GM21526 (cell line): Measurements from ENCODE around the gene AARS1.
A peak's percentile ranks its signal among the peaks of the same experiment; 100 is the strongest.
"Not testable (repeated sequence)": the region's sequence is repeated elsewhere in the genome, so short reads cannot be mapped to it uniquely, and the experiment has no call there.

Experiments used
- ATAC-seq: cut with Tn5 transposase; IDR thresholded peaks from one replicate; pipeline ENCODE4 v1.9.1; 2021; ENCODE audit warnings: moderate library complexity; ENCODE audit not compliant: unreplicated experiment, low FRiP score

The AARS1 gene

GRCh38 chr16:70276392-70276791 is 12.9 kb downstream of the AARS1 start:
- no peak for ATAC-seq

- ATAC-seq: no peak
Measured at GRCh38 chr16:70271696-70272095, 17.6 kb downstream of the AARS1 start.

- ATAC-seq: no peak
Measured at GRCh38 chr16:70270176-70270575, 19.1 kb downstream of the AARS1 start.

GRCh38 chr16:70269471-70269870 is 19.8 kb downstream of the AARS1 start:
- ATAC-seq: no peak

GRCh38 chr16:70267922-70268321 is 21.4 kb downstream of the AARS1 start:
- ATAC-seq: not testable (repeated sequence)

- ATAC-seq: no peak
Measured at GRCh38 chr16:70267516-70267915, 21.8 kb downstream of the AARS1 start.

GRCh38 chr16:70259903-70260302 is 29.4 kb downstream of the AARS1 start:
- not testable (repeated sequence) for ATAC-seq

GRCh38 chr16:70258946-70259345 is 30.4 kb downstream of the AARS1 start:
- ATAC-seq: no peak

GRCh38 chr16:70258065-70258464 is 31.2 kb downstream of the AARS1 start:
- no peak for ATAC-seq

GRCh38 chr16:70257391-70257790 is 31.9 kb downstream of the AARS1 start:
- no peak for ATAC-seq

- no peak for ATAC-seq
Measured at GRCh38 chr16:70255574-70255973, 33.7 kb downstream of the AARS1 start.

- no peak for ATAC-seq
Measured at GRCh38 chr16:70254965-70255286, 34.4 kb downstream of the AARS1 start.

GRCh38 chr16:70254180-70254964 is 34.9 kb downstream of the AARS1 start:
- no peak for ATAC-seq

- ATAC-seq: no peak
Measured at GRCh38 chr16:70253291-70254106, 35.8 kb downstream of the AARS1 start.

GRCh38 chr16:70252355-70252988 is 36.8 kb downstream of the AARS1 start:
- ATAC-seq: no peak

- ATAC-seq: peak; percentile 70
Measured at GRCh38 chr16:70251629-70252354, 37.5 kb downstream of the AARS1 start, which contains the start of gene EXOSC6. TSS of gene EXOSC6 (minus strand) at chr16:70251940. CDS start at chr16:70251900, 40 bp downstream.

- ATAC-seq: peak; percentile 38
Measured at GRCh38 chr16:70250748-70251628, 38.3 kb downstream of the AARS1 start.

GRCh38 chr16:70249697-70250096 is 39.6 kb downstream of the AARS1 start:
- ATAC-seq: not testable (repeated sequence)

- ATAC-seq: not testable (repeated sequence)
Measured at GRCh38 chr16:70238773-70239172, 50.5 kb downstream of the AARS1 start.

- ATAC-seq: not testable (repeated sequence)
Measured at GRCh38 chr16:70231831-70232230, 57.5 kb downstream of the AARS1 start.
